ENCODE results near the gene PTPRN2.
"Not testable (repeated sequence)": the region's sequence is repeated elsewhere in the genome, so short reads cannot be mapped to it uniquely, and the experiment has no call there.

The PTPRN2 gene

DNA sequence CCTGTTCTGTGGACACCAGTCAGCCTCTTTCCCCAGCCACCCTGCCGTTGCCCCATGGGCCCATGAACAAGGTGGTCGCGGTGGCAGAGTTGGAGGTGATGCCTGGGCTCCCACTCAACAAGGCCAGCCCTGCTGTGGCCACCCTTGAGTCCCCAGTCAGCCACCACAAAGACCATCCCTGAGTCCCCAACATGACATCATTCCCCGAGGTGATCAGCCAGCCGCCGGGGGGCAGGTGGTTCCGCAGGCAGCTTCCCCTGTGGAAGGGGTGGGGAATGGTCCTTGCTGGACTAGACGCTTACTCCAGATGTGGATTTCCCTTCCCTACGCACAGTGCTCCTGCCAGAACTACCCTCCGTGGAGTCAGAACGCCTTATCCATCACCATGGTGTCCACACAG, 271.7 kb downstream of the PTPRN2 start:
- DNase-seq: no peak

DNA sequence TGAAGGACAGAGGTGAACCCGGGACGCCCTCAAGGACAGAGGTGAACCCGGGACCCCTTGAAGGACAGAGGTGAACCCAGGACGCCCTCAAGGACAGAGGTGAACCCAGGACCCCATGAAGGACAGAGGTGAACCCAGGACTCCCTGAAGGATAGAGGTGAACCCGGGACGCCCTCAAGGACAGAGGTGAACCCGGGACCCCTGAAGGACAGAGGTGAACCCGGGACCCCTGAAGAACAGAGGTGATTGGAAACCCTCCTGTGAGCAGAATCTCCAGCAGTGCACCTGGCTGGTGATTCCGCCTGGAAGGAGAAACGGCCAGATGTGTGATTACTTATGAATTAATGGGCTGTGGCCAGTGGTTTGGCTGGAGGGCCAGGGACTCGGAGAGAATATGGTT, 272.3 kb downstream of the PTPRN2 start:
- no peak for DNase-seq

DNA sequence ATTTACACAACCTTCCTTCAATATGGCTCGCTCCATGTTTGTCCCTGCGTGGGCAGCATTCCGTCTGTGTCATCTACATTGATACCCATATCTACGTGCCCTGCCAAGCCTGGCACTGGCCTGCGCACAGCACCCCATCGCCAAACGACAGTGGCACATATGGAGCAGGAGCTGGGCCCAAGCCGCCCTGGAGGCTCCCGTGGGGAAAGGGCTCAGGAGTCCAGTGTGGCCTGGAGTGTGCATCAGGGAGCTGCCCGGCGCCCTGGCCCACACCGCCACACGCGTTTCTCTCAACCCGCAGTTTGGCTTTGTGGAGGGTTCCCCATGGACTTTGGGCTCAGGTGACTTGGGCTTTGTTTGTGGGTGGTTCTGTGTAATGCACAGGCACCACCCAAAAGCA, 273.2 kb downstream of the PTPRN2 start:
- DNase-seq: no peak

DNA sequence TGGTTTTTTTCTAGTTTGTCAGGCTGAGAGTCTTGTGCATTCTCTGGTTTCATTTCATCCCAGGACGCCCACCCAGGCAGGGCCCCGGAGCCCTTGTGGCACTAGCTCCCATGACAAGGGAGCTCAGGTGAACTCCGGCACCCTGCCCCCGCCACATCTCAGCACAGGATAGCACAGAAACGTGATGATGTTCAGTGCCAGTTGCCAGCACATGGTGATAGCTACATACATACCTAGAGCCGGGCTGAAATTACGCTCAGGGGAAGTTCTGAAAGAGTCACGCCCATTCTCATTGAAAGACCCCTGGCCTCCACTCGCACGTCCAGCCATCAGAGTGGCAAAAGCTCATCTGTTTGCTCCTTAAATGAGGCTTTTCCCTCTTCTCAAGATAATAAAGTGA, 273.7 kb downstream of the PTPRN2 start:
- no peak for DNase-seq

DNA sequence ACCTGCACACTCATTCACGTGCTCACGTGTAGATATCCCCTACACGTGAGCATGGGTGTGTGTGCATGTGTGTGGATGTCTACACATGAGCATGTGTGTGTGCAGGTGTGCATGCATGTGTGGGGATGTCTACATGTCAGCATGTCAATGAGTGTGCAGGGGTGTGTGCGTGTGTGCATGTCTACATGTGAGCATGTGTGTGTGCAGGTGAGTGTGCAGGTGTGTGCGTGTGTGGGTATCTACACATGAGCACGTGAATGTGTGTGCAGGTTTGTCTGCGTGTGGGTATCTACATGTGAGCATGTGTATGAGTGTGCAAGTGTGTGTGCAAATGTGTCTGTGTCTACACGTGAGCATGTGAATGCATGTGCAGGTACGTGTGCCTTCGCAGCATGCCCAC, 274.8 kb downstream of the PTPRN2 start:
- no peak for DNase-seq

DNA sequence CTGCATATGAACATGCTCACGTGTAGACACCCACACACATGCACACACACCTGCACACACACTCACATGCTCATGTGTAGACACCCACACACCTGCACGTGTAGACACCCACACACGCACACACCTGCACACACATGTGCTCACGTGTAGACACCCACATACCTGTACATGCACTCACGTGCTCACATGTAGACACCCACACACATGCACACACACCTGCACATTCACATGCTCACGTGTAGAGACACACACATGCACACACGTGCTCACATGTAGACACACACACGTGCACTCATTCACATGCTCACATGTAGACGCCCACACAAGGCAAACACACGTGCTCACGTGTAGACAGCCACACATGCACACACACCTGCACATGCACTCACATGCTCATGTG, 275.8 kb downstream of the PTPRN2 start:
- no peak for DNase-seq

DNA sequence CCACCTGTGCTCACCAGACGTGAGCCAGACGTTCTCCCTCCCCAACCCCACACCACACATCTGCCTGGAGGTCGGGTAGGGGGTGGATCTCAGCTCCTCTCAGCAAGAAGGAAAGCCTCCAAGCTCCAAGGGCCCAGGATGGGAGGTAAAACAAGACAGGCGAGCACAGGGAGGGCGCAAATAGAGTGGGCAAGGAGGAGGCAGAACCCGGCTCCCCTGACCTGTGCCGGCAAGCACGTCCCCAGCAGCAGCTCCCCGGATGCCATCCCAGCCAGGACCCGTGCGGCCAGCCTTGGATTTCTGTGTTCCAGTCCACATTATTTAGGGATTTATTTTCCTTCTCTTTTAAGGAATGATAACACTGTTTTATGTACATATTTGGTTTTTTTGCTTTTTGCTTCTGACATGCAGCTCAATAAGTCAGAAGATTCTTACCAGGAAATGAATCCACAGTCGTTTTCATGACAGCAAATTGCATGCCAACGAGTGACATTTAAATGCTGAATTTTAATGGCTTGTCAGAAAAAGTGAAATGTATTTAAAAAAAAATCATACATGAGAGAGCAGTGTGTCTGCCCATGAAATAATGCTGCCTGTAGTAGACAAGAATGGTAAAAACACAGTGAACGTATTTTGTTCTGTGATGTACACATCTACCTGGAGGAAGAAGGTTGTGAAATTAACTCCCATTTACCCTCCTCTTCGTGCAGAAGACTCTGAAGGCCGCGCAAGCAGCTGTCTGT, 276.5 kb downstream of the PTPRN2 start:
- no peak for DNase-seq

DNA sequence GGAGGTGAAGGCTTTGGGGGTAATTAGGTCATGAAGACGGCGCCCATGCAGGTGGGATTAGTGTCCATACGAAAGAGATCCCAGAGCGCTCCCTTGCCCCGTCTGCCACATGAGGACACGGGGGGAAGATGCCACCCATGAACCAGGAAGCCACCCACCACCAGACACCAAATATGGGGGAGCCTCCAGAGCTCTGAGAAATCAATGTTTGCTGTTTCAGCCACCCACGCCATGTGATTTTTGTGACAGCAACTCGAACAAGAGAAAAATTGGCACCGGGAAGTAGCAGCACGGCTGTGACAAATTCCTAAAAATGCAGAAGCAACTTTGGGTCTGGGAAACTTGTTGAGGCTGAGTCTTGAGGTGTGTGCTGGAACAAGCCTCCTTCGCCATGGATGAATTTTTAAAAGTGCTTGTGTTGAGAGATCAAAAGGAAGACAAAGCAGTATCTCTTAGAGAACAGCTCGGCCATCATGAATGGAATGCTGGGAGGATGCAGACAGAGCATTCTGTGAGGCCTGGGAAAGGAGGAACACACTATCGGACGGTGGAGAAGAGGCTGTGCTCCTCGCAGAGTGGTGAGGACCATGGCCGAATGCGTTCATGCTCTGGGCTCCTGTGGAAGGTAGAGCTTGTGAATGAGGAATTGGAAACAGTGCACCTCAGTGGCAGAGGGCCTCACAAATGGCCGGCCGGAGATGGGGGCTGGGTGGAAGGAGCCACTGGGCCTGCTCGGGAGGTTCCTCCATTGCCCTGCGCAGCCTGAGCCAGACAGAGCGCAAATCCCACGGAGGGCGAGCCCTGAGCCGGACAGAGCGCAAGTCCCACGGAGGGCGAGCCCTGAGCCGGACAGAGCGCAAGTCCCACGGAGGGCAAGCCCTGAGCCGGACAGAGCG, 277.5 kb downstream of the PTPRN2 start:
- no peak for DNase-seq

DNA sequence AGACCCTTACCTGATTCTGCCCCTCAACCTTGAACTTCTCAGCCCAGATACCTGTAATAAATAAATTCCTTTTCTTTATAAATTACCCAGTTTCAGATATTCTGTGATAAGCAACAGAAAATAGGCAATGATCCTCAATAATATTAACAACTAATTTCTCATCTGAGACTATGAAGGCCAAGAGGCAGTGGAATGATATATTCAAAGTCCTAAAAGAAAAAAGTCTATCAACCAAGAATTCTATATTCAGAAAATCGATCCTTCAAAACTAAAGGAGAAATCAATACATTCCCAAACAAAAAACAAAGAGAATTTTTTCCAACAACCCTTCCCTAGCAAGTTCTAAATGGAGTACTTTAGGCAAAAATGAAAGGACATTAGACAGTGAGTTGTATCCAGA, 279.6 kb downstream of the PTPRN2 start:
- no peak for DNase-seq

DNA sequence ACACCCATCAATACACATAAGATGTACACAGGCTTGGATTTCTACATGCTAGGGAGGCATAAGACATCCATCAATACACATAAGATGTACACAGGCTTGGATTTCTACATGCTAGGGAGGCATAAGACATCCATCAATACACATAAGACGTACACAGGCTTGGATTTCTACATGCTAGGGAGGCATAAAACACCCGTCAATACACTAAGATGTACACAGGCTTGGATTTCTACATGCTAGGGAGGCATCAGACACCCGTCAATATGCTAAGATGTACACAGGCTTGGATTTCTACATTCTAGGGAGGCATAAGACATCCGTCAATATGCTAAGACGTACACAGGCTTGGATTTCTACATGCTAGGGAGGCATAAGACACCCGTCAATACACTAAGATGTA, 283.6 kb downstream of the PTPRN2 start:
- not testable (repeated sequence) for DNase-seq

DNA sequence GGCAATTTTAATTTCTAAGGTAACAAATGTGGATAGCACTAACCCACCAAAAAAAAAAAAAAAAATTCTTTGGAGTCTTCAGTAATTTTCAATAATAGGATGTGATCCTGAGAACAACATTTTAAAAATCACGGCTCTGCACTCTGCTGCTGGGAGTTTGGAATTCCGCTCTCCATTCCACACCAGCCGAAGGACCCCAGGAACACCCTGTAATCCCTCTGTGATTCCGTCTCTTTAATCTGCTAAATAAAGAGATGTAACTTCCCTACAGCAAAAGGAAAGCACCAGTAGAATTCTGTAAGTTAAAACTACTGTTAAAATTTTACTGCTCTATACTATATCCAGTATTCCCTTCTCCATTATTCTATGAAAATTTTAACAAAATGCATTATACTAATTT, 284.5 kb downstream of the PTPRN2 start:
- DNase-seq: no peak

DNA sequence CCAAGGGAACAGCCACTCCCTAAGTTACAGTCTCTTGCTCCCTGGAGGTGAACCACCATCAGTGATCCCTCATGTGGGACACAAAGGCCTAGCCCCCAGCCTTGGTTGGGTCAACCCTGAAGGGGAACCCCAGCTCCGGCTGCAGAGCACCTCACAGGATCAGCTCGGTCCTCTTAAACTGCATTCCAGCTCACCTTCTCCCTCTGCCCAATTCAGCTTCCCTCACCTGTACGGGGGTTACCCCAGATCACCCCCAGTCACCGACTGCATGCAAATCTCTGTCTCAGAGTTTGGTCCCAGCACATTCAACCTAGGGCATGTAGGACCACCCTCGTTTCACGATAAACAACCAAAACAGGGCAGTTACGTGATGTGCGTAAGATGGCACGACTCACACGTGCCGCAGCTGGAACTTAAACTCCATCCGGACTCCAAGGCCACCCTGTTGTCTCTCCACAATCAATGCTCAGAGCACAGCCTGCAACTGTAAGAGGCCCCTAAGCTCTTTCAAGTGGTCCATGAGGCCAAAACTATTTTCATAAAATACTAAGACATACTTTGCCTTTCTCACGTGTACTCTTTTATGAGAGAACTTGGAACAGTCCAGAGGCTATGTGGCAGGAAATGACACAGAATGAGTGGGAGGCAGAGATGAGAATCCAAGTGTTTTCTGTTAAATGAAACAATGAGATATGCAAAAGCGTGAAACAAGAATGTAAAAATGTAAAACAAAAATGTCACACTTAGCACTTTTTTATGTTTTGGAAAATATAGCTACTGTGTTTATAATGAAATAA, 285.2 kb downstream of the PTPRN2 start:
- no peak for DNase-seq

DNA sequence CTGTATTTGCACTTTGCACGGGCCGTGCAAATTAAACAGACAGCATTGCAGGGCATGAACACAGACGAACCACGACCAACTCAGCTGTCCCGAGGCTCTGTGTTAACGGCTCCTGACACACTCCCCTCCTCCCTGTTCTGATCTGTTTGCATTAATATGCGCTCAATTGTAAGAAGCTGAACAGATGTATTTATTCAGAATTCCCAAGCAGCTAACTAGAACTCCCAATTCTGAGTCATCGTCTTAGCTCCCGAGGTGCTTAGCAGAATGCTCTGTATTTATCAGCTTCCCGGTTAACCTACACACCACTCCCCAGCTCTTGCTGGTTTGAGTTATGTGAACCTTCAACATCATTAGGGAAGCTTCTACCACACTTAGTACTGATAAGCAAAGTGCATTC, 286.4 kb downstream of the PTPRN2 start:
- DNase-seq: no peak

DNA sequence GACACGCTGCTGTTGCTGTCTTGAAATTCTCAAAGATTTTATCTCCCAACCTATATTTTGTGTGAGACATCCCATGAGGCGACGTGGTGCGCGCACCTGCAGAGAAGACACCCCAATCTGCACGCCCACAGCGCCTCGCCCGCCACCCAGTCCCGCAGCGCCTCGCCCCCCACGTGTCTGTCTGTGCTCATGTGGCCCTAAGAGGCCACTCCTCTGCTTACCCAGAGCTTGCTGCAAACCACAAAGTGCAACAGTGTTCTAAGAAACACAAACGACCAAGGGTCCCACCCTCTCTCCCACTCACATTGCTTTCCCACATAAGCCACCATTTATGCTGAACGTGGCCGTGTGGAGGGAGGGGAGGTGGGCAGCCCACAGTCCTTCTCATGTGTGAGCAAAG, 287.2 kb downstream of the PTPRN2 start:
- DNase-seq: no peak

DNA sequence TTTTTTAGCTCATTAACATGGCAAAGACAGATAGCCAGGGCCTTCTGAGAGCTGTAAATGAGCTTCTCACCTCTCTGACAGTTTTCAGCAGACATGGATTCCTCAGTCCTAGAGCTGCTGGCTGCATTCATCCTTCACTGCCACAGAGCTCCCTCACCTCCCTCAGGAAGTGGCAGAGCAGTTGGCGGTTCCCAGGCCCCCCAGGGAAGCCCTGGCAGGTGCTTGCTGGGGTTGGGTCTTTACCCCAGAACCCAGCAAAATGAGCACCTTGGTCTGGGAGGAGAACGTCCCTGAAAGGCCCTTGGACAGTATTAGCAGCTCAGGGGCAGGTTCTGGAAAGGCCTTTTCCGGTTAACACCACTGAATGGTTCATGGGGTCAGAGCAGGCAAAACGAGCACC, 288.0 kb downstream of the PTPRN2 start:
- DNase-seq: no peak

DNA sequence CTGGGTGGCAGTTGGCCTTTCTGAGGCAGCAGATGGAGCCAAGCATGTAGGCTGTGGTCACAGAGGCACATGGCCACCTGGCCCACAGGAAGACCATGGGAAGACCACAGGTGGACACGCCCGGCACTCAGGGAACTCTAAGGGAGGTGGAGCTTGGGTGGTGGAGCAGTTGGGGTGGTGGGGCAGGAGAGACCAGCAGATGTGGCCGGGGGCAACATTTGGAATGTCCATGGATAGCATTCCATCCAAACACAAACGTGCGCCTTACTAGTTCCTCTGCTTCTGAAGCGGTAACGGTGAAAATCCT, 290.9 kb downstream of the PTPRN2 start:
- no peak for DNase-seq

DNA sequence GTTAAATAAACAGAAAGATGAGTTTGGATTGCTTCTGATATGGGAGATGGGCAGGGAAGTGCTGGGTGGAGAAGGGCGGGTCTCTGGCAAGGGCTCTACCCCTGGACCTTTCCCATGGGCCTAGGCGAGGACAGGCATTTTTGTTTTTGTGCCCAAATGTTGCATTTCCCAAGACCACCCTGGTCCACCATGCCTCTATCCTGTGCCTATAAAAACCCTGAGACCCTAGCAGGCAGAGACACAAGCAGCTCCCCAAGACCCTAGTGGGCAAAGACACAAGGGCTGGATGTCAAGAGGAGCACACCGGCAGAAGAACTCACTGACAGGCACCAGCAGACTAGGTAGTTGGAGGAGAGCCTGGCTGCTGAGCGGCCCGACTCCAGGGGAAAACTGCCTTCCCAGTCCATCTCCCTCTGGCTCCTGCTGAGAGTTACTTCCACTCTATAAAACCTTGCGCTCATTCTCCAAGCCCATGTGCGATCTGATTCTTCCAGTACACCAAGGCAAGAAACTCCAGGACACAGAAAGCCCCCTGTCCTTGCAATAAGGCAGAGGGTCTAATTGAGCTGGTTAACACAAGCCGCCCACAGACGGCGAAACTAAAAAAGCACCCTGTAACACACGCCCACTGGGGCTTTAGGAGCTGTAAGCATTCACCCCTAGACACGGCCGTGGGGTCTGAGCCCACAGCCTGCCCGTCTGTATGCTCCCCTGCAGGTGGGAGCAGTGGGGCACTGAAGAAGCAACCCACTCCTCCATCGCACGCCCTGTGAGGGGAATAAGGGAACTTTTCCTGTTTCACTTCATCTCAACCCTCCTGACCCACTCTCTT, 291.4 kb downstream of the PTPRN2 start:
- no peak for DNase-seq

DNA sequence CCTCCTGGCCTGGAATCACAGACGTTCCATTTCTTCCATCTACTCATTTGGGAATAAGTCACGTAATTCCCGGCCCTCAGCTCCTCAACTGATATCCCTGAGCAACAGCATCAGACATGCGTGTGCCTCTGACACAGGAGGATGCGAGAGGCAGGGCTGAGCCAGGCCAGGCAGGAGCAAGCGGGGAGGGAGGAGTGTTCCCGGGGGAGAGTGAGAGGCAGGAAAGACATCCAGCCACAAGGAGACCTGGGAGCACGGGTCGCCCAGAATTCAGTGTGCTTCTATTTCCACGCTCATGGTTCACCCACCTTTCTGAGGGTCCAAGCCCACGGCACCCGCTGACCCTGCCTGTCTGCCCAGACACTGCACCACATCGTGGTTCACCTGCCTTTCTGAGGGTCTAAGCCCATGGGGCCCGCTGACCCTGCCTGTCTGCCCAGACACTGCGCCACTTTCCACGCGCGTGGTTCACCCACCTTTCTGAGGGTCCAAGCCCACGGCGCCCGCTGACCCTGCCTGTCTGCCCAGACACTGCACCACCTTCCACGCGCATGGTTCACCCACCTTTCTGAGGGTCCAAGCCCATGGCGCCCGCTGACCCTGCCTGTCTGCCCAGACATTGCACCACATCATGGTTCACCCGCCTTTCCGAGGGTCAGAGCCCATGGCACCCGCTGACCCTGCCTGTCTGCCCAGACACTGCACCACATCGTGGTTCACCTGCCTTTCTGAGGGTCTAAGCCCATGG, 293.0 kb downstream of the PTPRN2 start:
- not testable (repeated sequence) for DNase-seq

DNA sequence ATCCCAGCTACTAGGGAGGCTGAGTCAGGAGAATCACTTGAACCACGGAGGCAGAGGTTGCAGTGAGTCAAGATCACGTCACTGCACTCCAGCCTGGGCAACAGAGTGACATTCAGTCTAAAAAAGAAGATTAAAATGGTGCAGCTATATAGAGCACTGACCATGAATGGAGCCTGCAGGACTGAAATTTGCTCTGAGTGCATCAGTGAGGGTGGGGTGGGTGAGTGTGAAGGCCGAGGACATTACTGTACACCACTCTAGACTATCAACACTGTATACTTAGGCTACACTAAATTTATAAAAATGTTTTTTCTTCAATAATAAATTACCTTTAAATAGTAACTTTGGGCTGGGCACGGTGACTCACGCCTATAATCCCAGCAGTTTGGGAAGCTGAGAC, 294.7 kb downstream of the PTPRN2 start:
- DNase-seq: no peak

DNA sequence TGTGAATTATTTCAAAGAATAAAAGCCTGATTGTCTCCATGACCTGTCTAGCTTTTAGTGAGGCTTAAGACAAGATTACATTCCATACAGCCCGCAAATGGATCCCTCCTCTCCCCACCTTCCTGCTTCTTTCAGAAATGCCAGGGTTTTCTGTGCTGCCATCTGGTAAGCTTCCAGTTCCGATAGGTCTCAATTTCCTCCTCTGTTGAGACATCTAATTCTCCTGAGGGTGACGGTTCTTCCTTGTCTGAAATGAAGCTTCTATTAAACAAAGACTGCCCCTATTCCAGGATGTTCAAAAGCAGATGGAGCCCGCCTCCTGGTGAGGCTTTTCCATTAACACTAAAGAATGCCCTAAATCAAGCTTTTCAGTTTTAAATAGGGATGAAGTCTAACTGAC, 295.6 kb downstream of the PTPRN2 start:
- no peak for DNase-seq

DNA sequence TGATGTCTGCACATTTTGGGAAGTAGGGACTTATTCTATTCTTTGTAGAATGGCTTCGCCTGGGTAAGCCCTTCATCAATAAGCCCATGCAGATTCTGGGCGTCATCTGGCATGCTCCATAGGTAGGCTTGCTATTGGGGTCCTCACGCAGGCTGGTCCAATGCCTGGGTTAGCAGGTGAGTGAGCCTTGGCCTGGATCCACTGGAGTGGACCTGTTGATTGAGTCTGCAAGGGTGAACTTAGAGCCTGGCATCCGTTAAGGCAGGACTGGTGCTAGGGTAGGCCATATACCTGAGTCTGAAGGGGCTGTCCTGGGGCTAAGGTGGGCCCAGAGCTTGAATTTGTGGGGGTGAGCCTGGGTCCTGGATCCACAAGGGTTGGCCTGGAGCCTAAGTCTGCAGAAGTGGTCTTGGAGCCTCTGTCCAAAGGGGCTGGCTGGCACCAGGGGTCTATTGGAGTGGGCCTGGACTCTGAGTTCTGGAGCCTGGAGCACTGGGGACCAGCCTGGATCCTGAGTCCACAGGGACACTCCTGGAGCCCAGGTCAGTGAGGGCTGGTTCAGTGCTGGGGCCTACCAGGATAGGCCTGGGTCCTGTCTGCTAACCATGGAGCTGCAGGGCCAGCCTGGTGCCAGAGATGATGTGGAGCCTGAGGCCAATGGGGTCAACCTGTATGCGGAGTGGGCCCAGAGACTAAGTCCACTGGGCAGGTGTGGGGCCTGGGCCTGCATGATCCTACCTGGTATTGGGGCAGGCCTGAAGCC, 297.7 kb downstream of the PTPRN2 start:
- no peak for DNase-seq

Data from Kasumi-1 (cell line).